ENCODE measurements around the gene STARD8.

- TF ChIP-seq ZNF70 (CRISPR knock-in tag; IDR thresholded peaks at IDR 0.05): no peak
- TF ChIP-seq TCF4 (CRISPR knock-in tag; IDR thresholded peaks at IDR 0.05; ENCODE audit: borderline replicate concordance): no peak
- TF ChIP-seq ARNTL (CRISPR knock-in tag; IDR thresholded peaks at IDR 0.05; ENCODE audit: borderline replicate concordance, low read depth): no peak
- TF ChIP-seq CREB5 (CRISPR knock-in tag; IDR thresholded peaks at IDR 0.05; ENCODE audit: low read depth): no peak
These were observed 51.5 kb downstream of the STARD8 start for GRCh38 chrX:68698942-68699341.
